ENCODE measurements around the gene BTBD7.

The BTBD7 gene

DNA sequence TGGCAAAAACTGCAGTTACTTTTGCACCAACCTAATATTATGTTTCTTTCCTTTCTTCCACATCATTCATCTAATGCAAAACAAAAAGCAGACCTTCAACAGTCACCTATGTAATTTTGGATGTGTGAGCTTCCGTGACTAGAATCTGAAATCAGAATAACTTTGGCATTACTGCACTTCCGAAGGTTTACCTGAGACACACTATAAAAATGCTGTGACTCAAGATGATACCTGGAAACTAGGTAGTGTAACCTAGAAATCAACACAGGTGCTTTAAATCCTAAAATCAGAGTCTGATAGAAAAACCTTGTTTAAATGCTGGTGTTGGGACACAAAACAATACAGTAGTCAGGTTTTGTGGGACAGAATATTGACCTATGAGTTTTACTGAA lies 2.2 kb downstream of the BTBD7 start:
- DNase-seq (ENCODE audit: low read depth, low spot score), result peak; percentile 20
- H3K27ac ChIP-seq, result peak overlapping the region; percentile 93

GRCh38 chr14:93329965-93330608 lies 2.7 kb downstream of the BTBD7 start:
- H3K27ac ChIP-seq, result peak overlapping the region; percentile 93
- no peak for DNase-seq (ENCODE audit: low read depth, low spot score)

DNA sequence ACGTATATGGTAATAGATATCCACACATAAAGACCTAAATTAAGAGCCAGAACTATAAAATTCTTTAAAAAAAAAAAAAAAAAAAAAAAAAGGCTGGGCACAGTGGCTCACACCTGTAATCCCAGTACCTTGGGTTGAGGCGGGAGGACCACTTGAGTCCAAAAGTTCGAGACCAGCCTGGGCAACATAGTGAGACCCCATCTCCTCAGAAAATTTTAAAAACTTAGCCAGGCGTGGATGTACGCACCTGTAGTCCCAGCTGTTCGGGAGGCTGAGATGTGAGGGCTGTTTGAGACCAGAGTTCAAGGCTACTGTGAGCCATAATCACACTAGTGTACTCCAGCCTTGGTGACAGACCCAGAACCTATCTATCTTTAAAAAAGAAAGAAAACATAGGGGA lies 4.3 kb downstream of the BTBD7 start:
- no peak for DNase-seq (ENCODE audit: low read depth, low spot score)
- H3K27ac ChIP-seq, result peak overlapping the region; percentile 93

GRCh38 chr14:93326196-93326595 lies 6.6 kb downstream of the BTBD7 start:
- no peak for DNase-seq (ENCODE audit: low read depth, low spot score)
- H3K27ac ChIP-seq, result peak overlapping the region; percentile 22

- H3K27ac ChIP-seq, result peak overlapping the region; percentile 25
- no peak for DNase-seq (ENCODE audit: low read depth, low spot score)
Observed at GRCh38 chr14:93323600-93324174, 9.1 kb downstream of the BTBD7 start.

DNA sequence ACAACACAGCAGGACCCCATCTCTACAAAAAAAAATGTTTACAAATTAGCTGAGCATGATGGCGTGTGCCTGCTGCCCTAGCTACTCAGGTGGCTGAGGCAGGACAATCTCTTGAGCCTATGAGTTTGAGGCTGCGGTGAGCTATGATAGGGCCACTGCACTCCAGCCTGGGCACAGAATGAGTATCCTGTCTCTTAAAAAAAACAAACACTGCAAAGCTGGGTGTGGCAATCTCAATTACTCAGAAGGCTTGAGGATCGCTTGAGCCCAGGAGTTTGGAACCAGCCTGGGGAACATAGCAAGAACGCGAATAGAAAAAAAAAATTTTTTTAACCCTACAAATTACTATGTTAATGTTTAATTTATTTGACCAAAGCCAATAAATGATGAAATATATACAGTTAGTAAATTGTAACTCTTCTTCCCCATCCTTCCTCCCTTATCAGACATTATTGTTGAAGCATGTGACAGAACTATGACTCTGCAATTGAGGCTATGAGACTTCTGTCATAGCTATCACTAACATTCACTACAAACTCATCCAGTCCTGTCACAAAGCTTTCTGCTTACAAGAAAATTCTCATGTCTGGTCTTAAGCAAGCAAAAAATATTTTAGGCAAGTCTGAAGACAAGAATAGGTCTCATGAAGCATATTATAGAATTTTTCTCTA lies 9.8 kb downstream of the BTBD7 start:
- DNase-seq (ENCODE audit: low read depth, low spot score), result no peak
- H3K27ac ChIP-seq, result peak overlapping the region; percentile 25

- DNase-seq (ENCODE audit: low read depth, low spot score), result no peak
- H3K27ac ChIP-seq, result peak overlapping the region; percentile 74
Observed at GRCh38 chr14:93320489-93320888, 12.3 kb downstream of the BTBD7 start.

GRCh38 chr14:93319958-93320357 lies 12.9 kb downstream of the BTBD7 start:
- H3K27ac ChIP-seq, result peak overlapping the region; percentile 74
- DNase-seq (ENCODE audit: low read depth, low spot score), result no peak

DNA sequence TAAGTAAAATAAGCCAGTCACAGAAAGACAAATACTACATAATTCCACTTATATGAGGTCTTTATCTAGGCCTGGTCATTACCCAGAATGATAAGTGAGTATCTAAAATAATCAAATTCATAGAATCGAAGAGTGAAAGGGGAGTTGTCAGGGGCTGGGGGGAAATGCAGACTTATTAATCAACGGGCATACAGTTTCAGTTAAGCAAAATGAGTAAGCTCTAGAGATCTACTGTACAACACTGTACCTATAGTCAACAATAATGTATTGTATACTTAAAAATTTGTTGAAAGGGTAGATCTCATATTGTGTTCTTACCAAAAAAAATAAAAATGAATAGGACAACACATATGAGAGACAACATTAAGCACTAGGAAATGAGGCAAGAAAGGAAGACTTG lies 13.3 kb downstream of the BTBD7 start:
- H3K27ac ChIP-seq, result peak overlapping the region; percentile 74

GRCh38 chr14:93318927-93319326 lies 13.9 kb downstream of the BTBD7 start:
- no peak for DNase-seq (ENCODE audit: low read depth, low spot score)
- peak overlapping the region; percentile 74 for H3K27ac ChIP-seq

More for the DNA sequence above, 13.3 kb downstream of the BTBD7 start:
- no peak for DNase-seq (ENCODE audit: low read depth, low spot score)

- no peak for DNase-seq (ENCODE audit: low read depth, low spot score)
- H3K27ac ChIP-seq, result peak overlapping the region; percentile 74
Observed at GRCh38 chr14:93317875-93318807, 14.7 kb downstream of the BTBD7 start.

DNA sequence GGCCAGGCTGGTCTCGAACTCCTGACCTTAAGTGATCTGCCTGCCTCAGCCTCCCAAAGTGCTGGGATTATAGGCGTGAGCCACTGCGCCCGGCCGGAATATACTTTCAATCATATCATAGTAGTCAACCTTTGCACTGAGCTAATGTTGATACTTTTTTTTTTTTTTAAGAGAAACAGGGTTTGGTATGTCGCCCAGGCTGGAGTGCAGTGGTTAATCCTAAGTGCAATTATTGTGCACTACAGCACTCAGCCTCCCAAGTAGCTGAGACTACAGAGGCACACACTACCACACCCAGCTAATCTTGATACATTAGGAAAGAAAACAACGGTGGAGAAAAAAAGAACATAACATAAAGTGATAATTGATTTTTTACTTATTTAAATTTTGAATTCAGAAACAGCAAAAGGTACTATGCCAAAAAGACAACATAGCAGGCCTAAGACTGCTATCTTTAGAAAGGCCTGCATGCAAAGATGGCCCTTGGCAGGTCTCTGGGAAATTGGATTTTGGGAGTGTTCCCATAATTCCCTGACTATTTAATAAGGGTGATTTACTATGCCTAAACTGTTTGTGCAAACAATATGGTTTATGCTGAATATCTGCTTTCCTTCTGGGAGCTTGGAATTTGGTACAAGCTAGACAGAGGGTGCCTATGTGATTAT lies 15.5 kb downstream of the BTBD7 start:
- DNase-seq (ENCODE audit: low read depth, low spot score), result no peak
- peak overlapping the region; percentile 74 for H3K27ac ChIP-seq

GRCh38 chr14:93316716-93317115 lies 16.1 kb downstream of the BTBD7 start:
- DNase-seq (ENCODE audit: low read depth, low spot score), result no peak
- no peak overlapping the region for H3K27ac ChIP-seq

GRCh38 chr14:93315575-93315974 lies 17.3 kb downstream of the BTBD7 start:
- DNase-seq (ENCODE audit: low read depth, low spot score), result no peak
- no peak overlapping the region for H3K27ac ChIP-seq

GRCh38 chr14:93311082-93311481 lies 21.8 kb downstream of the BTBD7 start:
- H3K27ac ChIP-seq, result no peak overlapping the region
- no peak for DNase-seq (ENCODE audit: low read depth, low spot score)

GRCh38 chr14:93309427-93309966 lies 23.3 kb downstream of the BTBD7 start:
- no peak for DNase-seq (ENCODE audit: low read depth, low spot score)

DNA sequence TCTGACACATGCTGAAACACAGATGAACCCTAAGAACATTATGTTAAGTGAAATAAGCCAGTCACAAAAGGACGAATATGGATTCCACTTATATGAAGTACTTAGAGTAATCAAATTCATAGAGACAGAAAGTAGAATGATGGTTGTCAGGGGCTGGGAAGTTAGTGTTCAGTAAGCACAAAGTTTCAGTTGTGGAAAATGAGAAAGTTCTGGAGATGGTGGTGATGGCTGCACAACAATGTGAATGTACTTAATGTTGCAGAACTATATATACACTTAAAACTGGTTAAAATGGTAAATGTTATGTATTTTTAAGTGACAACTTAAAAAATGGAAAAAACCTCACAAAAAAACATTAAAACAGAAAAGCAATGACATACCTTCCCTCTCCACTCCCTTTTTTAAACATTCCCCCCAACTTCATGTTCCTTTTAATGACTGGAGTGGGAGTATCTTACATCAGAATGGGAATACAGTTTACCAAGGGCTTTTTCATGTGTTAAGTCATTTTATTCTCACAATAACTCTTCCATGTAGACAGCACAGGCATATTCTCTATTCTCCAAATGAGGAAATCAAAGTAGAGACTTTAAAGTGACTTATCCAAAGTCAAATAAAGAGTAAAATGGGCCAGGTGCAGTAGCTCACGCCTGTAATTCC lies 24.0 kb downstream of the BTBD7 start:
- no peak for DNase-seq (ENCODE audit: low read depth, low spot score)
- no peak overlapping the region for H3K27ac ChIP-seq

More at GRCh38 chr14:93309427-93309966, 23.3 kb downstream of the BTBD7 start:
- no peak overlapping the region for H3K27ac ChIP-seq

GRCh38 chr14:93306812-93307211 lies 26.0 kb downstream of the BTBD7 start:
- H3K27ac ChIP-seq, result peak overlapping the region; percentile 93
- no peak for DNase-seq (ENCODE audit: low read depth, low spot score)

- no peak for DNase-seq (ENCODE audit: low read depth, low spot score)
- peak overlapping the region; percentile 93 for H3K27ac ChIP-seq
Observed at GRCh38 chr14:93305725-93306418, 27.0 kb downstream of the BTBD7 start.
